Choroid plexus epithelial cell (primary cell): ENCODE data around the gene THBS4.

ENCODE experiments used
- DNase-seq: peaks from one replicate; pipeline ENCODE4 v3.0.0-alpha.2; 2010; ENCODE audit warnings: low read depth
- H3K4me3 ChIP-seq: 2 replicates; pipeline ENCODE4 v1.5.1; 2011; ENCODE audit warnings: low read depth, mild to moderate bottlenecking, control low read depth, low read length, moderate library complexity
- CTCF ChIP-seq: conservative IDR thresholded peaks from 2 replicates; pipeline ENCODE4 v1.5.1; 2011; ENCODE audit warnings: low read depth, mild to moderate bottlenecking, control low read depth, inconsistent platforms, low read length, moderate library complexity

The THBS4 gene

GRCh38 chr5:80034962-80035821 is at the start of gene THBS4:
Gene THBS4 (plus strand): TSS chr5:80035348. CDS start chr5:80035538, 190 bp downstream.
- no peak within 1 kb of the TSS for H3K4me3 ChIP-seq
- no peak for TF ChIP-seq CTCF
- DNase-seq = no peak

DNA sequence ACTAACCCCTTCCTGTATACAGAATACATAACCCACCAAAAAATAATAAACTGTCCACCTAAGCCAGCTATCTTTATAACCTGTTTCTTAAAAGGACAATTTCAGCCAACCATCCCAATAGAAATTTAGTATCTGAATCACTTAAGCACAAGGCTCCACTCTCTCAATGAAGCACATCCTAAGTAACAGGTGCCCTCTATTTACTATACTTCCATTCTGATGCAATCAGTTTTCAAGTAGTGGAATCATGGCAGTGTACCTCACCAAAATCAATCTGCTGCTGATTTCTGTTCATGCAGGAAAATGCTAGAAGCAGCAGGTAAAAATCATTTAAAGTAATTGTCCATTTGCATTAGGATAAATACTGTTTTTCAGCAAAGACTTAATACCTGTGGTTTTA is 48.9 kb upstream of the THBS4 start:
- no peak overlapping the region for H3K4me3 ChIP-seq
- no peak for DNase-seq
- no peak for TF ChIP-seq CTCF

GRCh38 chr5:79990205-79990597 is 44.9 kb upstream of the THBS4 start:
- H3K4me3 ChIP-seq = peak overlapping the region; percentile 87
- no peak for TF ChIP-seq CTCF
- DNase-seq = peak; percentile 12

- H3K4me3 ChIP-seq = peak within 1 kb of the TSS; percentile 87
- peak; percentile 79 for DNase-seq
- no peak for TF ChIP-seq CTCF
Measured at GRCh38 chr5:79990598-79991507, 44.3 kb upstream of the THBS4 start, which contains the start of gene MTX3. Gene MTX3 (minus strand): TSS chr5:79991262. CDS start chr5:79991238, 24 bp downstream.

DNA sequence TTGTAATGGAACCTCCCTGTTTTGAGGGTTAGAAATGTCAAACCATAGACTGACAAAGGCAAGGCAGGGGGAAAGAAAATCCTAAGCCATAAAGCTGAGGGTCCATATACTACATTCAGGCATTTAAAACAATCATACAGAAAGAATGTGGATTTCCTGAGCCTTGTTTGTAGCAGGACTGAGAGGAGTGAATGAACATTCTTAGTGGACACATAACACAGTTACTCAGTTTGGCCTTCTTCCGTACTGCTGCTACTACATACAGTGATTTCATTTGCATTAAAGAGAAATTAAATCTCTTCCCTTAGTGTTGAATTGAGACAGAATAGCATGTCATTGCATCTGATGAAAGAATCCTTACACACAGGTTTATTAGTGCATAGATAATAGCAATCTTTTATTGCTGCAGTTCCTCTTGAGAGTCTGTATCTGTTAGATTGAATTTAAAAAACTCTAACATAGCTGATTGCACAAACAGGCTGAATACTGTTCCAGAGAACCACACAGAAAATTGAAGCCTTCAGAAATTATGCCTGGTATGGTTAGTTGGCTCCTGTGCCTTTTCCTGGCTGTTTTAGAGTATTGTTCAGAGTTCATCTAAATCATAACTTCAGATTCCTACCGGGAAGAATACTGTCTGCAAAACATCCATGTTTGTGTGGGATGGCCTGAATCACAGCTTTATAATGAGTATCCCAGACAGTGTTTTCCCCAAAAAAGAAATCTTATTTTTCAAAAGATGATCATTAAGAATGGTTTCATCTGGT is 42.1 kb upstream of the THBS4 start:
- H3K4me3 ChIP-seq = no peak overlapping the region
- DNase-seq = no peak

More for the DNA sequence above, 42.1 kb upstream of the THBS4 start:
- TF ChIP-seq CTCF = no peak
